HEK293 (cell line): ENCODE data around the gene MESD.

Experiments
- CTCF ChIA-PET: fragments of 350-600 bp; formaldehyde crosslinking; extraction: SDS; loops from one replicate; lab custom pipeline; 2021; ENCODE audit warnings: antibody characterized with exemption; lab: Yijun Ruan, JAX
- POLR2A ChIA-PET: fragments of 300-600 bp; formaldehyde crosslinking; extraction: SDS; loops from one replicate; lab custom pipeline; 2020; ENCODE audit warnings: antibody characterized with exemption, inconsistent platforms; lab: Yijun Ruan, JAX
- H3K27ac ChIP-seq: fragments of 200-500 bp; sonication (Bioruptor generic); 2 replicates; pipeline ENCODE4 v1.5.1; 2014; ENCODE audit warnings: low read depth, low read length, control low read depth, inconsistent platforms; ENCODE audit errors: extremely low read depth
- H3K36me3 ChIP-seq, 2 experiments: fragments of 200-500 bp in 1 of 2; sonication (Bioruptor generic) in 1 of 2; 1 replicate in 1 of 2; 2 replicates in 1 of 2; pipeline ENCODE4 v1.5.1; 2014 to 2017; ENCODE audit warnings: inconsistent platforms in 2 of 2, low read length in 2 of 2; ENCODE audit not compliant: control insufficient read depth in 2 of 2, insufficient read depth in 1 of 2
- H3K4me1 ChIP-seq: fragments of 200-500 bp; sonication (Bioruptor generic); 2 replicates; pipeline ENCODE4 v1.5.1; 2014; ENCODE audit warnings: mild to moderate bottlenecking, low read length, inconsistent platforms; ENCODE audit not compliant: control insufficient read depth, insufficient read depth
- H3K4me3 ChIP-seq: 2 replicates; pipeline ENCODE4 v1.5.1; 2011; ENCODE audit warnings: low read depth, mild to moderate bottlenecking, control low read depth, low read length, moderate library complexity
- H3K9me3 ChIP-seq: fragments of 200-500 bp; sonication (Bioruptor generic); 2 replicates; pipeline ENCODE4 v1.5.1; 2014; ENCODE audit warnings: low read depth, low read length, inconsistent platforms; ENCODE audit not compliant: control insufficient read depth, insufficient read depth
- CTCF ChIP-seq: fragments of 450-650 bp; formaldehyde crosslinking; IDR thresholded peaks from 2 replicates; pipeline ENCODE4 v1.5.1; 2016; ENCODE audit warnings: missing biosample characterization, missing genetic modification characterization
- REST ChIP-seq: fragments of 450-650 bp; formaldehyde crosslinking; IDR thresholded peaks from 2 replicates; pipeline ENCODE4 v1.5.1; 2016; ENCODE audit warnings: missing biosample characterization, missing genetic modification characterization
- SALL2 ChIP-seq: fragments of 450-650 bp; formaldehyde crosslinking; IDR thresholded peaks from 2 replicates; pipeline ENCODE4 v1.5.0; 2017; ENCODE audit warnings: missing biosample characterization, mild to moderate bottlenecking, missing genetic modification characterization, borderline replicate concordance
- WT1 ChIP-seq: fragments of 450-650 bp; formaldehyde crosslinking; IDR thresholded peaks from 2 replicates; pipeline ENCODE4 v1.5.1; 2016; ENCODE audit warnings: missing biosample characterization, missing genetic modification characterization
- ZBTB48 ChIP-seq: fragments of 450-650 bp; formaldehyde crosslinking; IDR thresholded peaks from 2 replicates; pipeline ENCODE4 v1.5.1; 2016; ENCODE audit warnings: missing biosample characterization, missing genetic modification characterization
- ZBTB8A ChIP-seq: fragments of 450-650 bp; formaldehyde crosslinking; IDR thresholded peaks from 2 replicates; pipeline ENCODE4 v1.5.1; 2016; ENCODE audit warnings: missing biosample characterization, missing genetic modification characterization
- ZEB2 ChIP-seq: fragments of 450-650 bp; formaldehyde crosslinking; IDR thresholded peaks from 2 replicates; pipeline ENCODE4 v1.5.1; 2016; ENCODE audit warnings: missing biosample characterization, missing genetic modification characterization
- ZIC2 ChIP-seq: fragments of 450-650 bp; formaldehyde crosslinking; IDR thresholded peaks from 2 replicates; pipeline ENCODE4 v1.5.1; 2016; ENCODE audit warnings: missing biosample characterization, missing genetic modification characterization
- ZNF121 ChIP-seq: fragments of 450-650 bp; formaldehyde crosslinking; IDR thresholded peaks from 2 replicates; pipeline ENCODE4 v1.5.1; 2016; ENCODE audit warnings: missing biosample characterization, missing genetic modification characterization
- ZNF133 ChIP-seq: fragments of 450-650 bp; formaldehyde crosslinking; IDR thresholded peaks from 2 replicates; pipeline ENCODE4 v1.5.1; 2016; ENCODE audit warnings: missing biosample characterization, missing genetic modification characterization
- ZNF202 ChIP-seq: fragments of 450-650 bp; formaldehyde crosslinking; IDR thresholded peaks from 2 replicates; pipeline ENCODE4 v1.5.1; 2016; ENCODE audit warnings: missing biosample characterization, missing genetic modification characterization, borderline replicate concordance
- ZNF394 ChIP-seq: fragments of 450-650 bp; formaldehyde crosslinking; IDR thresholded peaks from 2 replicates; pipeline ENCODE4 v1.5.1; 2016; ENCODE audit warnings: missing biosample characterization, missing genetic modification characterization, mild to moderate bottlenecking, moderate library complexity, borderline replicate concordance
- ZNF488 ChIP-seq: fragments of 450-650 bp; formaldehyde crosslinking; IDR thresholded peaks from 2 replicates; pipeline ENCODE4 v1.5.1; 2016; ENCODE audit warnings: missing biosample characterization, missing genetic modification characterization
- ZNF549 ChIP-seq: fragments of 450-650 bp; IDR thresholded peaks from 2 replicates; pipeline ENCODE4 v1.5.1; 2018; ENCODE audit warnings: missing biosample characterization, missing genetic modification characterization, mild to moderate bottlenecking, inconsistent platforms, moderate library complexity
- ZNF626 ChIP-seq: fragments of 450-650 bp; sonication (Bioruptor Pico); formaldehyde crosslinking; IDR thresholded peaks from 2 replicates; pipeline ENCODE4 v1.5.1; 2018; ENCODE audit warnings: missing biosample characterization, missing genetic modification characterization, inconsistent platforms
- ZNF777 ChIP-seq: fragments of 450-650 bp; formaldehyde crosslinking; IDR thresholded peaks from 2 replicates; pipeline ENCODE4 v1.5.1; 2017; ENCODE audit warnings: missing biosample characterization, missing genetic modification characterization, borderline replicate concordance
- ZNF792 ChIP-seq: fragments of 450-650 bp; formaldehyde crosslinking; IDR thresholded peaks from 2 replicates; pipeline ENCODE4 v1.5.1; 2016; ENCODE audit warnings: missing biosample characterization, missing genetic modification characterization
- ZNF837 ChIP-seq: fragments of 450-650 bp; formaldehyde crosslinking; IDR thresholded peaks from 2 replicates; pipeline ENCODE4 v1.5.1; 2016; ENCODE audit warnings: missing biosample characterization, missing genetic modification characterization
- ZNF843 ChIP-seq: fragments of 450-650 bp; formaldehyde crosslinking; IDR thresholded peaks from 2 replicates; pipeline ENCODE4 v1.5.1; 2016; ENCODE audit warnings: missing biosample characterization, missing genetic modification characterization

The MESD gene

GRCh38 chr15:80924278-80924677 lies 65.3 kb downstream of the MESD start:
- Histone ChIP-seq H3K4me1 (no peaks in the 10 kb centered on the region), H3K9me3 (no peaks in the 10 kb centered on the region), H3K4me3 (no peak overlapping the region), H3K36me3 (no peaks in the 10 kb centered on the region), H3K27ac (no peak overlapping the region)
- no peak for TF ChIP-seq ZEB2 (tag by site-specific recombination)
- no peak for TF ChIP-seq ZNF202 (tag by site-specific recombination)
- TF ChIP-seq ZNF843 (tag by site-specific recombination), result no peak
- TF ChIP-seq ZNF777 (tag by site-specific recombination), result no peak
- no peak for TF ChIP-seq ZNF121 (tag by site-specific recombination)
- TF ChIP-seq ZNF133 (tag by site-specific recombination), result no peak
- no peak for TF ChIP-seq CTCF (tag by site-specific recombination)
- TF ChIP-seq ZNF394 (tag by site-specific recombination), result no peak
- no peak for TF ChIP-seq ZNF626 (tag by site-specific recombination)
- TF ChIP-seq ZIC2 (tag by site-specific recombination), result no peak
- no peak for TF ChIP-seq SALL2 (tag by site-specific recombination)
- TF ChIP-seq ZNF837 (tag by site-specific recombination), result no peak
- TF ChIP-seq ZBTB8A (tag by site-specific recombination), result no peak
- no peak for TF ChIP-seq ZNF792 (tag by site-specific recombination)
- no peak for TF ChIP-seq WT1 (tag by site-specific recombination)
- no peak for TF ChIP-seq REST (tag by site-specific recombination)
- TF ChIP-seq ZBTB48 (tag by site-specific recombination), result no peak
- TF ChIP-seq ZNF549, result no peak
- ChIA-PET CTCF (no interaction called here), POLR2A (no interaction called here)

- Histone ChIP-seq H3K4me1 (no peaks in the 10 kb centered on the region), H3K27ac (no peak overlapping the region), H3K4me3 (no peak overlapping the region), H3K36me3 (no peaks in the 10 kb centered on the region), H3K9me3 (no peaks in the 10 kb centered on the region)
- ChIA-PET CTCF (no interaction called here), POLR2A (no interaction called here)
- TF ChIP-seq ZNF488, result no peak
Measured at GRCh38 chr15:80923668-80924067, 66.0 kb downstream of the MESD start.
